HAP-1 (cell line): ENCODE measurements around the gene ANXA4.
A peak's percentile ranks its signal among the peaks of the same experiment; 100 is the strongest.
"Not testable (repeated sequence)": the region's sequence is repeated elsewhere in the genome, so short reads cannot be mapped to it uniquely, and the experiment has no call there.

Experiments
- DNase-seq, 2 experiments: peaks; one replicate each; pipeline ENCODE4 v3.0.0-alpha.2; 2016 to 2020; ENCODE audit warnings: low spot score in 2 of 2
- H3K27me3 ChIP-seq: fragments of 250-450 bp; sonication (Bioruptor Pico); 2 replicates; pipeline ENCODE4 v1.5.1; 2020; ENCODE audit warnings: low read depth, mild to moderate bottlenecking, moderate library complexity
- H3K36me3 ChIP-seq: fragments of 250-450 bp; sonication (Bioruptor Pico); replicated peaks from 2 replicates; pipeline ENCODE4 v1.5.1; 2020; ENCODE audit warnings: mild to moderate bottlenecking
- H3K4me1 ChIP-seq: fragments of 250-450 bp; sonication (Bioruptor Pico); 2 replicates; pipeline ENCODE4 v1.5.1; 2020; ENCODE audit warnings: mild to moderate bottlenecking
- H3K4me3 ChIP-seq: fragments of 250-450 bp; sonication (Bioruptor Pico); 2 replicates; pipeline ENCODE4 v1.5.1; 2020; ENCODE audit warnings: mild to moderate bottlenecking, moderate library complexity
- H3K9me3 ChIP-seq: fragments of 250-450 bp; sonication (Bioruptor Pico); 2 replicates; pipeline ENCODE4 v1.5.1; 2020; ENCODE audit warnings: mild to moderate bottlenecking, moderate library complexity
- in situ Hi-C: fragments of 300-500 bp; cut with MboI; formaldehyde crosslinking; loops from 3 replicates; pipeline ENCODE4 v1.14.3; 2020; ENCODE audit warnings: low sequenced_read_pairs, inconsistent platforms, mixed read lengths

The ANXA4 gene

GRCh38 chr2:69829256-69830044 is 87.5 kb downstream of the ANXA4 start, which contains the start of gene GMCL1:
Gene GMCL1, plus strand, starts transcription at chr2:69829660. Its CDS starts 233 bp downstream, at chr2:69829893.
- Histone ChIP-seq H3K9me3 (no peaks in the 10 kb centered on the region), H3K4me1 (peaks cover 15% of the 10 kb centered on the region), H3K4me3 (peak within 1 kb of the TSS; percentile 86), H3K36me3 (no peaks in the 10 kb centered on the region), H3K27me3 (no peaks in the 10 kb centered on the region)
- DNase-seq = peak; percentile 93 to 98
- in situ Hi-C loops = no loop called here

- DNase-seq = peak; percentile 20 to 64
- H3K27me3 ChIP-seq = no peaks in the 10 kb centered on the region
- H3K4me3 ChIP-seq = peak overlapping the region; percentile 86
- in situ Hi-C loops = no loop called here
- H3K9me3 ChIP-seq = no peaks in the 10 kb centered on the region
- H3K36me3 ChIP-seq = no peaks in the 10 kb centered on the region
- H3K4me1 ChIP-seq = peaks cover 15% of the 10 kb centered on the region
Observed at GRCh38 chr2:69830045-69830905, 88.3 kb downstream of the ANXA4 start.

GRCh38 chr2:69830906-69831241 is 88.9 kb downstream of the ANXA4 start:
- H3K4me1 ChIP-seq = peaks cover 15% of the 10 kb centered on the region
- DNase-seq, H3K36me3 ChIP-seq, H3K27me3 ChIP-seq, in situ Hi-C loops, H3K9me3 ChIP-seq: not testable (repeated sequence)
- peak overlapping the region; percentile 86 for H3K4me3 ChIP-seq

GRCh38 chr2:69831354-69831905 is 89.5 kb downstream of the ANXA4 start:
- H3K9me3 ChIP-seq = no peaks in the 10 kb centered on the region
- no peaks in the 10 kb centered on the region for H3K27me3 ChIP-seq
- H3K36me3 ChIP-seq = no peaks in the 10 kb centered on the region
- H3K4me3 ChIP-seq = peak overlapping the region; percentile 86
- in situ Hi-C loops = no loop called here
- DNase-seq = no peak
- peaks cover 15% of the 10 kb centered on the region for H3K4me1 ChIP-seq

GRCh38 chr2:69833752-69834151 is 91.8 kb downstream of the ANXA4 start:
- H3K27me3 ChIP-seq = no peaks in the 10 kb centered on the region
- in situ Hi-C loops = no loop called here
- no peaks in the 10 kb centered on the region for H3K9me3 ChIP-seq
- DNase-seq = no peak
- H3K4me1 ChIP-seq = peaks cover 14% of the 10 kb centered on the region
- H3K4me3 ChIP-seq = no peak overlapping the region
- peaks cover 10% of the 10 kb centered on the region for H3K36me3 ChIP-seq

- in situ Hi-C loops = no loop called here
Observed at GRCh38 chr2:69835666-69836065, 93.7 kb downstream of the ANXA4 start.

GRCh38 chr2:69836316-69836715 is 94.4 kb downstream of the ANXA4 start:
- Histone ChIP-seq H3K4me3 (no peak overlapping the region), H3K4me1 (peaks cover 10% of the 10 kb centered on the region), H3K36me3 (peaks cover 18% of the 10 kb centered on the region), H3K27me3 (no peaks in the 10 kb centered on the region), H3K9me3 (no peaks in the 10 kb centered on the region)
- no peak for DNase-seq
- in situ Hi-C loops = no loop called here

More at GRCh38 chr2:69835666-69836065, 93.7 kb downstream of the ANXA4 start:
- Histone ChIP-seq H3K9me3 (no peaks in the 10 kb centered on the region), H3K4me1 (peaks cover 10% of the 10 kb centered on the region), H3K36me3 (peaks cover 17% of the 10 kb centered on the region), H3K27me3 (no peaks in the 10 kb centered on the region), H3K4me3 (no peak overlapping the region)
- DNase-seq = no peak

GRCh38 chr2:69837533-69837932 is 95.6 kb downstream of the ANXA4 start:
- peaks cover 9% of the 10 kb centered on the region for H3K4me1 ChIP-seq
- in situ Hi-C loops = no loop called here
- H3K36me3 ChIP-seq = peaks cover 23% of the 10 kb centered on the region

GRCh38 chr2:69843993-69844392 is 102.1 kb downstream of the ANXA4 start:
- in situ Hi-C loops = no loop called here
- H3K36me3 ChIP-seq = peaks cover 20% of the 10 kb centered on the region

More at GRCh38 chr2:69837533-69837932, 95.6 kb downstream of the ANXA4 start:
- no peak overlapping the region for H3K4me3 ChIP-seq
- DNase-seq = no peak
- no peaks in the 10 kb centered on the region for H3K27me3 ChIP-seq
- H3K9me3 ChIP-seq = no peaks in the 10 kb centered on the region

GRCh38 chr2:69844560-69844959 is 102.6 kb downstream of the ANXA4 start:
- no peak for DNase-seq
- peaks cover 8% of the 10 kb centered on the region for H3K4me1 ChIP-seq
- in situ Hi-C loops = no loop called here
- no peaks in the 10 kb centered on the region for H3K9me3 ChIP-seq
- H3K36me3 ChIP-seq = peaks cover 20% of the 10 kb centered on the region
- no peak overlapping the region for H3K4me3 ChIP-seq
- H3K27me3 ChIP-seq = no peaks in the 10 kb centered on the region

More at GRCh38 chr2:69843993-69844392, 102.1 kb downstream of the ANXA4 start:
- H3K9me3 ChIP-seq = no peaks in the 10 kb centered on the region
- no peaks in the 10 kb centered on the region for H3K27me3 ChIP-seq
- no peak for DNase-seq
- H3K4me3 ChIP-seq = no peak overlapping the region
- peaks cover 8% of the 10 kb centered on the region for H3K4me1 ChIP-seq

GRCh38 chr2:69846182-69847067 is 104.5 kb downstream of the ANXA4 start:
- H3K36me3 ChIP-seq = peaks cover 18% of the 10 kb centered on the region
- no peaks in the 10 kb centered on the region for H3K9me3 ChIP-seq
- DNase-seq = no peak
- no peaks in the 10 kb centered on the region for H3K27me3 ChIP-seq
- in situ Hi-C loops = no loop called here
- no peak overlapping the region for H3K4me3 ChIP-seq
- H3K4me1 ChIP-seq = peaks cover 8% of the 10 kb centered on the region

- Histone ChIP-seq H3K4me1 (peaks cover 8% of the 10 kb centered on the region), H3K4me3 (no peak overlapping the region), H3K9me3 (no peaks in the 10 kb centered on the region), H3K36me3 (peaks cover 14% of the 10 kb centered on the region), H3K27me3 (no peaks in the 10 kb centered on the region)
- no peak for DNase-seq
- in situ Hi-C loops = no loop called here
Observed at GRCh38 chr2:69847068-69847828, 105.3 kb downstream of the ANXA4 start.
